Measurements from ENCODE around the gene RARA.
A peak's percentile ranks its signal among the peaks of the same experiment; 100 is the strongest.
"Not testable (repeated sequence)": the region's sequence is repeated elsewhere in the genome, so short reads cannot be mapped to it uniquely, and the experiment has no call there.

RARA gene

DNA sequence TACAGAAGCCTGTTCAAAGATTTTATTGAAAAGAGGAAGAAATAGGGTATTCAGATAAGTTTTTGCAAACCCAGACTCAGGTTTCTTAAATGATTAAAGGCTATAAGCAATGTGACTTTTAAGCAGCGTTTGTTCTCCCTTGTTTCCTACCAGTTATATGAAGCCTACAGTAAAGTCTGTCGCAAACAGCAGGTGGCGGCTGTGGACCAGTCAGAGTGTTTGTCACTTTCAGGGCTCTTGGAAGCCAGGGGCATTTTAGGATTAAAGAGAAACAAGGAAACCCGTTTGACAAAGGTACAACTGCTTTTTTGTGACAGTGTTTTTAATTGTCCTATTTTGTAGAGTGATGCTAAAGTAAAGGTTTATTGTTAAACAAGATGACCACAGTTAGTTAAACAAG, 7.7 kb upstream of the RARA start:
- FAIRE-seq (no peak), DNase-seq (ENCODE audit: insufficient read length) (no peak)
- no peak for TF ChIP-seq TAF1 (IDR thresholded peaks at IDR 0.05; ENCODE audit: borderline replicate concordance, low read depth, low read length)
- no peak for TF ChIP-seq POLR2AphosphoS5 (IDR thresholded peaks at IDR 0.05; ENCODE audit: low read depth, low read length)
- TF ChIP-seq POLR2A (IDR thresholded peaks at IDR 0.05; ENCODE audit: low read depth, low read length) = no peak

DNA sequence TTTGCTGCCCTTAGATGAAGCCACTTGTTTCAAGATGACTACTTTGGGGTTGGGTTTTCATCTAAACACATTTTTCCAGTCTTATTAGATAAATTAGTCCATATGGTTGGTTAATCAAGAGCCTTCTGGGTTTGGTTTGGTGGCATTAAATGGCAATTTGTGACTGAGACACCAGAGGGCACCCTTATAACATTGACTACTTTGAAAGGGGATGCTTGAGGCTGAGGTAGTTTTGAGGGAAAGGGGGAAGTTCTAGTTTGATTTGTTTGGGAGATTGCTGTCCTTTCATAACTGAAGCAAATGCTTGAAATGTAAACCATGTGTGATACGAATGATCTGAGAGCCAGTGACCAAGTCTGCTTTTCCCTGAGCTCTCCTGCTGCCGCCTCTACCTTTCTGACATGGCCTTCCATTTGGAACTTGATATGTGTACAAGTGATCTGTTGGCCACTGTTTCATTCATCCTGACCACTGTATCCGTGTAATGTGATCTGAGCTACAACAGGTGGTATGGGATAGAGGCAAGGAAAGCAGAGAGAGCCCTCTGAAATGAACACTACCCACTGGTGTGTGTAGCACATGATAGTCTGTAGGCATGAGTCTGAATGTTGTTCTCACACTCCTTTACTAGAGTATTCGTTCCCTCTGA, 5.8 kb upstream of the RARA start:
- TF ChIP-seq POLR2A (IDR thresholded peaks at IDR 0.05; ENCODE audit: low read depth, low read length) (0 out of 2 replicates have a peak, but pooled peaks have one; percentile 19), POLR2AphosphoS5 (IDR thresholded peaks at IDR 0.05; ENCODE audit: low read depth, low read length) (no peak)
- DNase-seq (ENCODE audit: insufficient read length) (no peak), FAIRE-seq (peak; percentile 53)

DNA sequence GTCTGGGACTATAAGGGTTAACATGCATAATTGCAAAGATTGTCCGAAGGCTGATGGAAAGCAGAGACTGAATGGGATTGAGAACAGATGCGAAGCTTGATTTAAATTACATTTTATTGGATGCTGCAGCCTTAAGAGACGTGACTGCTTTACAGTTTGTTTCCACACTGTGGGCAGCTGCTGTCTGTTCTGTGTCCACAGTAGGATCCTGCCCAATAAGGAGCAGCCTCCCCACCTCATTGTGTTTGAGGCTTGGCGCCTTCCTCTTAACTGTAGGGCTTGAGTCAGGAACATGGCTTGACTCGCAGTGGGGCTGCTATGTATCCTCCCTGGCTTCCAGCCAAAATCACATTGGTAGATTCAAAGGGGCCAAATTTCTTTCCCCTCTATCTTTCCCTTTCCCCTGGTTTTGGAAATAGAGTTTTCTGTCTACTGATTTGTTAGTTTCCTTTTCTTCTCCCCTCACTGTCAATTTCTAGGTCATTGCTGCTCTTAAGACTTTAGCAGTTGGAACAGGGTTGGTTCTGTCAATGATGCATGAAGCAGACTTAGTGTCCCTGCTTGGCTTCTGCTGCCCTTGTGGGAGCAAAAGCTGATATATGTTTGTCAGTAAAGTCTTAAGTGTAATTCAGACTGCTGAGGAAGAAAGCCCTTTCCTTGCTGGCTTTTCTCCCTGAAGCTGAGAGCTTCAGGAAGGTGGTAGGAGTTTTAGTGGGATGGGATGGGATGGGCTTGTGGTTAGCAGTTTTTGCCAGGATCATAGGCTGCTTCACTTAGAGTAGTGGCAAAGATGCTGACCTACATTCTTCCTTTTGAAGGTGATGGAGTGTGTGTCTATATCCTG, 5.0 kb upstream of the RARA start:
- no peak for DNase-seq (ENCODE audit: insufficient read length)

DNA sequence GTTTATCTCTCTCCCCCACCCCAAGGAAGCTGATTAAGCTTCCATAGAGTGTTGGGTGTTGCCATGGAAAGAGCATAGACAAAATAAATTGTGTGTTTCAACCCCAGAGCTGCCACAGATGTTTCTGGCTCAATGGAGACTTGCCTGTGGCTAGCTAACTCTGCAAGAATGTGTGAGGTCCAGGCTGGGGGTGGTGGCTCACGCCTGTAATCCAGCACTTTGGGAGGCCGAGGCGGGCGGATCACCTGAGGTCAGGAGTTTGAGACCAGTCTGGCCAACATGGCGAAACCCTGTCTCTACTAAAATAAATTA, 4.5 kb upstream of the RARA start:
- FAIRE-seq; DNase-seq (ENCODE audit: insufficient read length): not testable (repeated sequence)

More for the DNA sequence above, 5.0 kb upstream of the RARA start:
- TF ChIP-seq POLR2AphosphoS5 (IDR thresholded peaks at IDR 0.05; ENCODE audit: low read depth, low read length) (no peak; the same call in 1 of the 2 replicates), POLR2A (IDR thresholded peaks at IDR 0.05; ENCODE audit: low read depth, low read length) (0 out of 2 replicates have a peak, but pooled peaks have one; percentile 16), TAF1 (IDR thresholded peaks at IDR 0.05; ENCODE audit: borderline replicate concordance, low read depth, low read length) (no peak)
- no peak for FAIRE-seq

DNA sequence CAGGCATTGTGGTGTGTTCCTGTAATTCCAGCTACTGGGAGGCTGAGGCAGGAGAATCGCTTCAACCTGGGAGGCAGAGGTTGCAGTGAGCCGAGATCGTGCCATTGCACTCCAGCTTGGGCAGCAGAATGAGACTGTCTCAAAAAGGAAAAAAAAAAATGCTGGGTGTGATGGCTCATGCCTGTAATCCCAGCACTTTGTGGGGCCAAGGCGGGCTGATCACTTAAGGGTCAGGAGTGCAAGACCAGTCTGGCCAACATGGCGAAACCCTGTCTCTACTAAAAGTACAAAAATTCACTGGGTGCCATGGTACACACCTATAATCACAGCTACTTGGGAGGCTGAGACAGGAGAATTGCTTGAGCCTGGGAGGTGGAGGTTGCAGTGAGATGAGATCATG, 4.1 kb upstream of the RARA start:
- not testable (repeated sequence) for FAIRE-seq

DNA sequence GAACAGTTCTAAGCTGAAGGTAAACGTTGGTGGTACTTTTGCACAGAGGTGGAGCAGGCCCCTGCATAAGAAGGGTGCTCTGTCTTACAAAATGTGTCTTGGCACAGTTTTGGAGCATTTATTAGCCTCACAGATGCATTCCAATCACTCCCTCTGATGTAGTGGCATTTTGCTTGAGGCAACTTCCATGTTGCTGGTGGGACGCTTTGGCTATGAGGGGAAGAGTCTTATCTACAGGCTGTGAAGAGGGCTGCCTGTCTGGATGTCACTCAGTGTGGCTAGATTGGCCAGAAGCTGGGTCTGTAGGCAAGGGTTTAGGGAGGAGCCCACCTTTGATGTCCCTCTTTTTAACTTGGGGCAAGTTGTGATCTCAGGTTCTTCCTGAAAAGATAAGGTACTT, 2.6 kb upstream of the RARA start:
- FAIRE-seq = no peak
- DNase-seq (ENCODE audit: insufficient read length) = no peak
- TF ChIP-seq POLR2AphosphoS5 (IDR thresholded peaks at IDR 0.05; ENCODE audit: low read depth, low read length) (peak; percentile 56; the same call in 1 of the 2 replicates), POLR2A (IDR thresholded peaks at IDR 0.05; ENCODE audit: low read depth, low read length) (no peak)

More for the DNA sequence above, 4.1 kb upstream of the RARA start:
- not testable (repeated sequence) for DNase-seq (ENCODE audit: insufficient read length)

DNA sequence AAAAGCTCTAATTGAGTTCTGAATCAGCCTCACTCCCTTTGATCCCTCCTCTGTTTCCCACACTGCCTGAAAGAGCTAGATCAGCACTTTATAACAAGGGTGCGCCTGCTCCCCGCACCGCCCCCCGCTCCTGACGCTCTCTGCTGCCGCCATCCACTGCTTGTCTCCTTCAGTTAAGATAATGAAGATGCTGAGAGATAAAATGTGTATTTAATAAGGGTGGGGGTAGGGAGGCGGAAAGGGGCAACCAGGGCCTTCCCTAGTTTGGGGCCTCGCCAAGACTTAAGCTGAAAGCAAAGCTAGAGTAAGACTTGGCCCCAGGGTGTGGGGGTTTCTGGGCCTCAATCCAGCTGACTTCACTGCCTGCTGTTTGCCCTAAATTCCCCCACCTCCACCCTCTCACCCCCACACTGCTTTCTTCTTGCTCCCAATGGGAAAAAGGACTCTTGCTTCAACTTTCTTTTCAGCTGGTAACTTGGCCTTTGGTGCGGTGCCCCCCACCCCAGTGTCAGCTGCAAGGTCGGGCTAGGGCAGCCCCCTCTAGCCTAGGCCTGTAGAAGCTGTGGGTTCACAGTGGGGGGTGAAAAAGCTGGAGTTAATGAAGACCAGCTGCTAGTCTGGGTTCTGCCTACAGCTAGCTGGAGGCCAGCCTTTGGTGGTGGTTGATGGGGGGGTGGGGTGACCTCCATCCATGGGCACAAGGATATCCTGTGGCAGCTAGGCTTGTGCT, 1.8 kb upstream of the RARA start:
- DNase-seq (ENCODE audit: insufficient read length) = no peak
- no peak for FAIRE-seq
- TF ChIP-seq TAF1 (IDR thresholded peaks at IDR 0.05; ENCODE audit: borderline replicate concordance, low read depth, low read length) (no peak), POLR2A (IDR thresholded peaks at IDR 0.05; ENCODE audit: low read depth, low read length) (no peak; the same call in 1 of the 2 replicates), POLR2AphosphoS5 (IDR thresholded peaks at IDR 0.05; ENCODE audit: low read depth, low read length) (no peak; the same call in 1 of the 2 replicates)

DNA sequence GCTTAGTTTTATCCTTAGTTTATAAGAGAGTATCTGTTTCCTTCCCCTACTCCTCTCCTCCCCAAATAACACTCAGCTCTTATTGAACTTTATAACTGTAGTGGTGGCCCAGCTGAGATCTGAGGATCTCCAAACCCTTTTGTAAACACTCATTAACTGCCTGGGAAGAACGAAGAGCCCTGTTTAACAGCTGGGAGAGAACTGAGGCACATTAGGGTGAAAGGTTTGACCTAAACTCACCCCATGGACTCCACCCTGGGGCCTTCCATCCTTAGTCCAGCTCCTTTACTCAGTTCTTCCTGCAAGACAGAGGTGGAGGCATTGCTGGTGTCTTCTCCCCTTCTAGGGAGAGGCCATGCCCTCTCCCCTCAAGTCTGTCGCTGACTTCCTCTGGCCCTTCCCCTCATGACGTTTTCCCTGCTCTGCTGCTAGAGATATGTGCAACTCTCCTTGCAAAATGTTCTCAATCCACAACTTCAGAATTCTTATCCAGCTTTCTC, 1.2 kb upstream of the RARA start:
- FAIRE-seq = no peak
- DNase-seq (ENCODE audit: insufficient read length) = no peak
- TF ChIP-seq POLR2A (IDR thresholded peaks at IDR 0.05; ENCODE audit: low read depth, low read length) (no peak), TAF1 (IDR thresholded peaks at IDR 0.05; ENCODE audit: borderline replicate concordance, low read depth, low read length) (no peak), POLR2AphosphoS5 (IDR thresholded peaks at IDR 0.05; ENCODE audit: low read depth, low read length) (no peak; the same call in 1 of the 2 replicates)

DNA sequence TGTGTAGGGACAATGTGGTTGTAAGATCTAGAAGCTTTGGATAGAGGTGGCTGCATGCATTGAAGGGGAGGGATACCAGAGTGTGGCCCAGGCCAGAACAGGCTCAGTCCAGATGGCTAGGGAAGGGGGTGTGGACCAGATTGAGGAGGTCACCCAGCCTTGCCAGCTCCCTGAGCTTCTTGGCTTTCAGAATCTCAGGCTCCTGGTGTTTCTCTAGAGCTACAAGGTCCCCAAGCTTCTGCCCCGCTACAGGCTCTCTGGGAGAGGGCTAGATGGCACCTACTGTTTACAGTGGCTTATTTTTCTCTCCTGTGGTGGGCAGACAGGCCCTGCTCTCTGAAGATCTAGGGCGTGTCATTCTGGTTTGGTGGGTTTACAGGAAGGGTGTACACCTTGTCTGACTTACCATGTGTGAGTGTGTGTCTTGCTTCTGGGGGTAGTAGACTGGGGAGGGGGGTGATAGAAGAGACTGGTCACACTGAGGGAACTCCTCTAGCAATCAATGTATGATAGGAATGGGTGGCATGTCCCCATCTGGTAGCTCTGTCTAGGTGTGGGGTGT, 1.1 kb downstream of the RARA start:
- no peak for TF ChIP-seq TAF1 (IDR thresholded peaks at IDR 0.05; ENCODE audit: borderline replicate concordance, low read depth, low read length)
- no peak for TF ChIP-seq POLR2AphosphoS5 (IDR thresholded peaks at IDR 0.05; ENCODE audit: low read depth, low read length)
- no peak for TF ChIP-seq POLR2A (IDR thresholded peaks at IDR 0.05; ENCODE audit: low read depth, low read length)
- FAIRE-seq (no peak), DNase-seq (ENCODE audit: insufficient read length) (no peak)

DNA sequence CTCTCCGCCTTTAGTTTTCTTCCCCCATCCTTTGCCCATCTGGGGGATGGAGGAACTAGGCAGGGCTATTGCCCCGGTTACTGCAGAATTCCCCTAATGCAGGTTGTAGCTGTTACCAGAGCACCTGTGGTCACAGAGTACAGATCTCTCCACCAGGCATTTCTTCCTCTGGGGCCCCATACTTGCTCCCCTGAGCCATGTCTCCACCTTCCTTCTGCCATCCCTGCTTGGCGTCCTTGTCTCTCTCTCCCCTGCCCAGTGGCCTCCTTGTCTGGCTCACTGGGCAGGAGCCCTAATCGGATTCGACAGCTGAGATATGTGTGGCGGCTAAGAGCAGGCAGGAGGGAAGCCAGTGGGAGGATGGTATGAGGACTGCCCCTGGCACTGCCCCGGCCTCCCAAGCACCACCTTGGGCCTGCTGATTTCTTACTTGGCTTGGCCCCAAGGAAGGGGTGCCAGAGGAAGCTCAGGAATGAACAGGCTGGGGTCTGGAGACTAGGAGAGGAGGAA, 2.0 kb downstream of the RARA start:
- FAIRE-seq (no peak), DNase-seq (ENCODE audit: insufficient read length) (no peak)
- no peak for TF ChIP-seq POLR2A (IDR thresholded peaks at IDR 0.05; ENCODE audit: low read depth, low read length)

DNA sequence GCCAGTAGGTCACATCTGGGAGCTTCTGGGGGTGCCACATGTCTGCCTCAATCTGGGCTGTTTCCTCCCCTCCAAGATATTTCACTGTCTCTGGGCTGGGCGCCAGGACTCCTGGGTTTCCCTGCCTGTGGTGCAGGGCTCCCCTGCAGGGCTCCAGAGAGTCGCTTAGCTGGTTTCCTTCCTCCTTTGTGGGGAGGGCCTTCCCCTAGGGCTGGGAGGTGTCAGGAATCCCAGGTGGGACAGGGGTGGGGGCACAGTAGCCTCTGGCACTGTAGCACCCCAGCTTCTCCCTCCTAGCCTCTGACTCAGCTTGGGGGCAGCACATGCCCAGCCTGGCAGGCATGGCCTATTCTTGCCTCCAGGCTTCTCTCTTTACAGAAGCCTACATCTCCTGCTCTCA, 2.6 kb downstream of the RARA start:
- no peak for TF ChIP-seq TAF1 (IDR thresholded peaks at IDR 0.05; ENCODE audit: borderline replicate concordance, low read depth, low read length)
- TF ChIP-seq POLR2A (IDR thresholded peaks at IDR 0.05; ENCODE audit: low read depth, low read length) = no peak
- TF ChIP-seq POLR2AphosphoS5 (IDR thresholded peaks at IDR 0.05; ENCODE audit: low read depth, low read length) = no peak
- no peak for FAIRE-seq
- no peak for DNase-seq (ENCODE audit: insufficient read length)
